ENCODE measurements around the gene HIPK4. TPM values are rescaled to one million over a fixed set of nuclear protein-coding genes. Genes with fewer than 3 reads are reported as not detected.

Gene HIPK4
- total RNA-seq, 1 experiment from 2014 or later = not detected

DNA sequence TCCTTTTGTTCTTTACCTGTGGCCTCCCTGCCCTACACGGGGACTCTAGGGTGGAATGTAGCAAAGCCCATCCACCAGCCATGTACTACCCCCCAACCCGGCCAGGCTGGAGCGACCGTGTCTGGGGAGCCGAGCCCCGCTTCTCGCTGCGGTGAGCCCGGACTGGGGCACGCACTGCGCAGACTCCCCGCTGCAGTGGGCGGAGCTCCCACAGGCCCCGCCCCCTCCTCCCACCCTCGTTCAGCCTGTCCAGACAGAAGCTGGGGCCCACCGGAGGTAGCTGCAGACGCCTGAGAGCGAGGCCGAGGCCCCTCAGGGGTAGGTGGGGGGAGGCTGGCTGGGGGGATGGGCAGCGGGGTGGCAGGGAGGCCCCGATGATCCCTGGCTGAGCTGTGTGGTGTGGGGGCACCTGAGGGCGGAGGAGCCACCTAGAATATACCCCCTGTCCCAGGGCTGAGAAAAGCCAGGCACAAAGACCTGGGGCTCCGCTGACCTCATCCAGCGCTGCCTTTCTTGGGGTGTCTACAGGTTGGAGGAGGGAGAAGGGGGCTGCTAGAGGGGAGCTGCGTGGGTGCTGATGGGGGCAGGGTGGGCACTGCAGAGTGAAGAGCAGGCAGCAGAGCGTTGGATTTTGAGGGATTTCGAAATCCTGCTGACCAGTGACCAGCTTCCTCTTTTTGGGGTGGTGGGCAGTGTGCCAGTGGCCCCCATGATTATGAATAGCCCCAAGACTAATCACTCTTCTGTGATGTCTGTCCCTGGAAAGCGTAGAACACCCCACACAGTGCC lies 24.2 kb downstream of the HIPK4 start:
- H3K27me3 Mint-ChIP-seq (ENCODE audit: insufficient read depth, unreplicated experiment) = no peaks in the 10 kb centered on the region
- no peaks in the 10 kb centered on the region for H3K9me3 ChIP-seq
- no peak overlapping the region for H3K4me3 Mint-ChIP-seq (ENCODE audit: unreplicated experiment)
- H3K27ac Mint-ChIP-seq (ENCODE audit: unreplicated experiment) = no peak overlapping the region
- no peaks in the 10 kb centered on the region for H3K4me1 ChIP-seq
- CTCF ChIA-PET = no interaction called here
- peaks cover 10% of the 10 kb centered on the region for H3K36me3 Mint-ChIP-seq (ENCODE audit: insufficient read depth, unreplicated experiment)
- no peaks in the 10 kb centered on the region; the same call in 1 of the 2 replicates for H3K36me3 ChIP-seq (ENCODE audit: control insufficient read depth, insufficient read depth, low read length)
- DNase-seq = no peak
- H3K4me1 Mint-ChIP-seq (ENCODE audit: low read depth, unreplicated experiment) = no peaks in the 10 kb centered on the region
- no TSS peak for BruUV-seq (replicated peaks)
- no peaks in the 10 kb centered on the region for H3K27me3 ChIP-seq (replicated peaks; ENCODE audit: control insufficient read depth, insufficient read depth, low read length)
- intact Hi-C loops (cut with micrococcal nuclease; ENCODE audit: unreplicated experiment) = no loop called here
- POLR2A ChIA-PET = interaction anchor here (0.6 kb wide), 1 partner anchor 1670 kb away, joined by 3 read pairs; no protein-coding TSS in a partner anchor
- H3K9me3 Mint-ChIP-seq (ENCODE audit: unreplicated experiment) = no peaks in the 10 kb centered on the region
- H3K4me3 ChIP-seq (ENCODE audit: low read depth, low read length) = no peak overlapping the region
- TF ChIP-seq, protein P1, sequence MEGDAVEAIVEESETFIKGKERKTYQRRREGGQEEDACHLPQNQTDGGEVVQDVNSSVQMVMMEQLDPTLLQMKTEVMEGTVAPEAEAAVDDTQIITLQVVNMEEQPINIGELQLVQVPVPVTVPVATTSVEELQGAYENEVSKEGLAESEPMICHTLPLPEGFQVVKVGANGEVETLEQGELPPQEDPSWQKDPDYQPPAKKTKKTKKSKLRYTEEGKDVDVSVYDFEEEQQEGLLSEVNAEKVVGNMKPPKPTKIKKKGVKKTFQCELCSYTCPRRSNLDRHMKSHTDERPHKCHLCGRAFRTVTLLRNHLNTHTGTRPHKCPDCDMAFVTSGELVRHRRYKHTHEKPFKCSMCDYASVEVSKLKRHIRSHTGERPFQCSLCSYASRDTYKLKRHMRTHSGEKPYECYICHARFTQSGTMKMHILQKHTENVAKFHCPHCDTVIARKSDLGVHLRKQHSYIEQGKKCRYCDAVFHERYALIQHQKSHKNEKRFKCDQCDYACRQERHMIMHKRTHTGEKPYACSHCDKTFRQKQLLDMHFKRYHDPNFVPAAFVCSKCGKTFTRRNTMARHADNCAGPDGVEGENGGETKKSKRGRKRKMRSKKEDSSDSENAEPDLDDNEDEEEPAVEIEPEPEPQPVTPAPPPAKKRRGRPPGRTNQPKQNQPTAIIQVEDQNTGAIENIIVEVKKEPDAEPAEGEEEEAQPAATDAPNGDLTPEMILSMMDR (IDR thresholded peaks at IDR 0.05; ENCODE audit: insufficient read depth in 1 of 2, low read depth in 1 of 2, low read length in 1 of 2, severe bottlenecking in 1 of 2, unreplicated experiment in 1 of 2) = no peak

DNA sequence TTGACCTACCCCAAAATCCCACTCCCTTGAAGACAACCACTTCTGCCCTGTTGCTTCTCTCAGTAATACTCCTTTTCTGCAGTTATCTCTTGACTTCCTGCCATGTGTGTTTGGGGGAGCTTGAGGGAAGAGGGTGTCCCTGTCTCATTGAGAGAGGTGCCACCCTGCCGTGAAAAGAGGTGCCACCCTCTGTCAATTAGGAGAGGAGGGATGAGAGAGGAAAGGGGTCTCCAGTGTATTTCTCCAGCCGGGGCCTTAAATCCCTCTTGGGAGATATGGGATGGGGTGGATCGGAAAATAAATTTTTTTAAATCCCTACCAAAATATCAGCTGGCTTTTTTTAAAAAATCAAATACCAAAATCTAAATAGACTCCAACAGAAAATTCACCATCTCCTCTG lies 25.0 kb downstream of the HIPK4 start:
- Histone ChIP-seq H3K27me3 (replicated peaks; ENCODE audit: control insufficient read depth, insufficient read depth, low read length) (no peaks in the 10 kb centered on the region), H3K36me3 (ENCODE audit: control insufficient read depth, insufficient read depth, low read length) (no peaks in the 10 kb centered on the region; the same call in 1 of the 2 replicates), H3K4me3 (ENCODE audit: low read depth, low read length) (no peak overlapping the region), H3K9me3 (no peaks in the 10 kb centered on the region), H3K4me1 (no peaks in the 10 kb centered on the region)
- TF ChIP-seq, protein P1 (IDR thresholded peaks at IDR 0.05; ENCODE audit: insufficient read depth in 1 of 2, low read depth in 1 of 2, low read length in 1 of 2, severe bottlenecking in 1 of 2, unreplicated experiment in 1 of 2) = no peak
- no peaks in the 10 kb centered on the region for H3K9me3 Mint-ChIP-seq (ENCODE audit: unreplicated experiment)
- CTCF ChIA-PET = interaction anchor here (0.6 kb wide), 1 partner anchor 56 kb away, joined by 5 read pairs; no protein-coding TSS in a partner anchor
- no peak for DNase-seq
- BruUV-seq (replicated peaks) = no TSS peak
- peaks cover 15% of the 10 kb centered on the region for H3K36me3 Mint-ChIP-seq (ENCODE audit: insufficient read depth, unreplicated experiment)
- no peak overlapping the region for H3K4me3 Mint-ChIP-seq (ENCODE audit: unreplicated experiment)
- H3K4me1 Mint-ChIP-seq (ENCODE audit: low read depth, unreplicated experiment) = no peaks in the 10 kb centered on the region
- no peak overlapping the region for H3K27ac Mint-ChIP-seq (ENCODE audit: unreplicated experiment)
- intact Hi-C loops (cut with micrococcal nuclease; ENCODE audit: unreplicated experiment) = no loop called here
- no peaks in the 10 kb centered on the region for H3K27me3 Mint-ChIP-seq (ENCODE audit: insufficient read depth, unreplicated experiment)
- POLR2A ChIA-PET = no interaction called here

DNA sequence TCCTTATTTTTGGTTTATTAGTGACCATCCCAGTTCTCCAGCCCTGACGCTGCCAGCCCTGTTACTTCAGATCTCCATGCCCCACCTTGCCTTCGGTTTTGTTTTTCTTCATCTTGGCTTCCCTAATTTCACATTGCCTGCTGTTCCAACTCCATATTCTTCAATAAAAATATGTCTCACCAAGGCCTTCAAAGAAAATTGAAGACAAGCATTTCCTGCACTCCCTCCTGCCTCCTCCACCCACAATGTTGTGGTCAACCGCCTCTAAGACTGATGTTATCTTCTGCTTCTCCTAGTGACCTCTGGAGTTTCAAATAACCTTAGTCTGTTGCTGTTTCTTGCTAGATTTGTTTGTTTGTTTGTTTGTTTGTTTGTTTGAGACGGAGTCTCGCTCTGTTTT lies 26.9 kb downstream of the HIPK4 start:
- TF ChIP-seq, protein P1 (IDR thresholded peaks at IDR 0.05; ENCODE audit: insufficient read depth in 1 of 2, low read depth in 1 of 2, low read length in 1 of 2, severe bottlenecking in 1 of 2, unreplicated experiment in 1 of 2) = no peak
- Mint-ChIP-seq H3K27me3 (ENCODE audit: insufficient read depth, unreplicated experiment) (no peaks in the 10 kb centered on the region), H3K36me3 (ENCODE audit: insufficient read depth, unreplicated experiment) (peaks cover 16% of the 10 kb centered on the region), H3K9me3 (ENCODE audit: unreplicated experiment) (no peaks in the 10 kb centered on the region), H3K4me1 (ENCODE audit: low read depth, unreplicated experiment) (no peaks in the 10 kb centered on the region), H3K4me3 (ENCODE audit: unreplicated experiment) (no peak overlapping the region), H3K27ac (ENCODE audit: unreplicated experiment) (peak overlapping the region; percentile 9)
- POLR2A ChIA-PET = no interaction called here
- Histone ChIP-seq H3K9me3 (no peaks in the 10 kb centered on the region), H3K4me1 (no peaks in the 10 kb centered on the region), H3K27me3 (replicated peaks; ENCODE audit: control insufficient read depth, insufficient read depth, low read length) (no peaks in the 10 kb centered on the region), H3K36me3 (ENCODE audit: control insufficient read depth, insufficient read depth, low read length) (no peaks in the 10 kb centered on the region), H3K4me3 (ENCODE audit: low read depth, low read length) (no peak overlapping the region)
- no peak for DNase-seq
- no TSS peak for BruUV-seq (replicated peaks)
- intact Hi-C loops (cut with micrococcal nuclease; ENCODE audit: unreplicated experiment) = no loop called here
- CTCF ChIA-PET = no interaction called here
